COLO668 (cell line): ENCODE measurements around the gene EMX1.

Experiments used
- DNase-seq: peaks from one replicate; lab custom pipeline; 2025; ENCODE audit not compliant: unreplicated experiment; lab: John Stamatoyannopoulos, UW

Gene EMX1

GRCh38 chr2:72917138-72917876, at the start of gene EMX1:
Gene EMX1, plus strand, starts transcription at chr2:72917519. Its CDS starts 334 bp downstream, at chr2:72917853.
- DNase-seq: peak; percentile 92

GRCh38 chr2:72871060-72871459, 46.3 kb upstream of the EMX1 start:
- no peak for DNase-seq

- no peak for DNase-seq
Measured at GRCh38 chr2:72871880-72872279, 45.4 kb upstream of the EMX1 start.

GRCh38 chr2:72883356-72883962, 33.9 kb upstream of the EMX1 start:
- no peak for DNase-seq

- no peak for DNase-seq
Measured at GRCh38 chr2:72886505-72887031, 30.8 kb upstream of the EMX1 start.

- DNase-seq: peak; percentile 92
Measured at GRCh38 chr2:72887032-72887739, 30.1 kb upstream of the EMX1 start, which contains the start of gene SPR. Gene SPR, plus strand, starts transcription at chr2:72887408. Its CDS starts 25 bp downstream, at chr2:72887433.

GRCh38 chr2:72887740-72888437, 29.4 kb upstream of the EMX1 start:
- peak; percentile 92 for DNase-seq

- no peak for DNase-seq
Measured at GRCh38 chr2:72888438-72889202, 28.7 kb upstream of the EMX1 start.

GRCh38 chr2:72889991-72890390, 27.3 kb upstream of the EMX1 start:
- no peak for DNase-seq

- no peak for DNase-seq
Measured at GRCh38 chr2:72891091-72891818, 26.1 kb upstream of the EMX1 start.

- DNase-seq: peak; percentile 72
Measured at GRCh38 chr2:72892506-72893173, 24.7 kb upstream of the EMX1 start.

- DNase-seq: peak; percentile 58
Measured at GRCh38 chr2:72893594-72894319, 23.6 kb upstream of the EMX1 start.

GRCh38 chr2:72894514-72894913, 22.8 kb upstream of the EMX1 start:
- DNase-seq: no peak

GRCh38 chr2:72895154-72895553, 22.2 kb upstream of the EMX1 start:
- DNase-seq: no peak

- DNase-seq: no peak
Measured at GRCh38 chr2:72895759-72896281, 21.5 kb upstream of the EMX1 start.

- DNase-seq: no peak
Measured at GRCh38 chr2:72896446-72896845, 20.9 kb upstream of the EMX1 start.

GRCh38 chr2:72897785-72898584, 19.3 kb upstream of the EMX1 start:
- DNase-seq: no peak

GRCh38 chr2:72898585-72898906, 18.8 kb upstream of the EMX1 start:
- DNase-seq: no peak
